Immature natural killer cell (primary cell): ENCODE measurements around the gene BICD2. TPM values are rescaled to one million over a fixed set of nuclear protein-coding genes. Genes with fewer than 3 reads are reported as not detected.
A peak's percentile ranks its signal among the peaks of the same experiment; 100 is the strongest.

Source experiments
- DNase-seq, 3 donors: peaks; one replicate each; pipeline ENCODE4 v3.0.0; 2022; ENCODE audit warnings: mixed read lengths in 1 of 3
- H3K27ac Mint-ChIP-seq, 6 donors: one replicate each; pipeline ENCODE4 v1.8.0; 2020; ENCODE audit warnings: mixed read lengths in 6 of 6, mild to moderate bottlenecking in 5 of 6, inconsistent platforms in 4 of 6, moderate library complexity in 3 of 6
- H3K27me3 Mint-ChIP-seq, 3 donors: one replicate each; pipeline ENCODE4 v1.8.0; 2020 to 2021; ENCODE audit warnings: low read depth in 3 of 3, mild to moderate bottlenecking in 3 of 3, mixed read lengths in 3 of 3, moderate library complexity in 3 of 3, inconsistent platforms in 1 of 3
- H3K36me3 Mint-ChIP-seq, 3 donors: one replicate each; pipeline ENCODE4 v1.8.0; 2020; ENCODE audit warnings: mixed read lengths in 3 of 3, inconsistent platforms in 2 of 3, mild to moderate bottlenecking in 2 of 3
- H3K4me1 Mint-ChIP-seq, 2 donors: one replicate each; pipeline ENCODE4 v1.8.0; 2020; ENCODE audit warnings: inconsistent platforms in 2 of 2, mild to moderate bottlenecking in 2 of 2, mixed read lengths in 2 of 2, moderate library complexity in 1 of 2
- H3K4me3 Mint-ChIP-seq, 5 donors: one replicate each; pipeline ENCODE4 v1.8.0; 2020; ENCODE audit warnings: mild to moderate bottlenecking in 5 of 5, mixed read lengths in 5 of 5, inconsistent platforms in 3 of 5, moderate library complexity in 3 of 5
- H3K9me3 Mint-ChIP-seq, 6 donors: one replicate each; pipeline ENCODE4 v1.8.0; 2020; ENCODE audit warnings: mild to moderate bottlenecking in 6 of 6, mixed read lengths in 6 of 6, inconsistent platforms in 4 of 6, moderate library complexity in 3 of 6
- polyA plus RNA-seq, 3 donors: library from polyadenylated mRNA; unstranded; fragments of 300-500 nt; fragmentation: Illumina TruSeq; gene quantifications; one replicate each; pipeline ENCODE4 v1.2.3, GENCODE V29; 2021

BICD2 gene
- polyA plus RNA-seq, 3 donors from 2014 or later: 5.8 to 26.8 (median 8.0) TPM

- peaks cover 10 to 27% (median 11%) of the 10 kb centered on the region in 3 donors for H3K36me3 Mint-ChIP-seq
- H3K4me1 Mint-ChIP-seq: peaks cover 28 to 35% of the 10 kb centered on the region in 2 donors
- peak; percentile 58 to 66 (median 59) for DNase-seq
- peak overlapping the region in 1 of 6 donors; percentile 64 for H3K27ac Mint-ChIP-seq
- peaks cover 0 to 1% (median 0%) of the 10 kb centered on the region in 3 donors for H3K27me3 Mint-ChIP-seq
- H3K4me3 Mint-ChIP-seq: no peak overlapping the region
- H3K9me3 Mint-ChIP-seq: no peaks in the 10 kb centered on the region
Measured at GRCh38 chr9:92716557-92716956, 48.1 kb downstream of the BICD2 start.

- Mint-ChIP-seq H3K27ac (no peak overlapping the region), H3K9me3 (no peaks in the 10 kb centered on the region), H3K36me3 (peaks cover 9 to 27% (median 10%) of the 10 kb centered on the region in 3 donors), H3K4me1 (peaks cover 24 to 32% of the 10 kb centered on the region in 2 donors), H3K27me3 (peaks cover 0 to 1% (median 0%) of the 10 kb centered on the region in 3 donors), H3K4me3 (no peak overlapping the region)
- DNase-seq: no peak
Measured at GRCh38 chr9:92715488-92716231, 49.0 kb downstream of the BICD2 start.

- no peak overlapping the region for H3K27ac Mint-ChIP-seq
- H3K4me3 Mint-ChIP-seq: no peak overlapping the region
- no peak for DNase-seq
- H3K36me3 Mint-ChIP-seq: peaks cover 5 to 24% (median 7%) of the 10 kb centered on the region in 3 donors
- peaks cover 20 to 25% of the 10 kb centered on the region in 2 donors for H3K4me1 Mint-ChIP-seq
- peaks cover 0 to 1% (median 0%) of the 10 kb centered on the region in 3 donors for H3K27me3 Mint-ChIP-seq
- no peaks in the 10 kb centered on the region for H3K9me3 Mint-ChIP-seq
Measured at GRCh38 chr9:92714787-92715487, 49.7 kb downstream of the BICD2 start.

GRCh38 chr9:92714016-92714415 lies 50.6 kb downstream of the BICD2 start:
- H3K27me3 Mint-ChIP-seq: peaks cover 0 to 1% (median 0%) of the 10 kb centered on the region in 3 donors
- no peaks in the 10 kb centered on the region for H3K9me3 Mint-ChIP-seq
- peaks cover 3 to 21% (median 7%) of the 10 kb centered on the region in 3 donors for H3K36me3 Mint-ChIP-seq
- H3K4me3 Mint-ChIP-seq: no peak overlapping the region
- DNase-seq: no peak
- H3K4me1 Mint-ChIP-seq: peaks cover 19 to 24% of the 10 kb centered on the region in 2 donors
- no peak overlapping the region for H3K27ac Mint-ChIP-seq

- Mint-ChIP-seq H3K4me3 (no peak overlapping the region), H3K27me3 (peaks cover 0 to 1% (median 0%) of the 10 kb centered on the region in 3 donors)
- no peak for DNase-seq
Measured at GRCh38 chr9:92713528-92713927, 51.1 kb downstream of the BICD2 start.

GRCh38 chr9:92712767-92713166 lies 51.9 kb downstream of the BICD2 start:
- Mint-ChIP-seq H3K9me3 (no peaks in the 10 kb centered on the region), H3K27me3 (peaks cover 0 to 1% (median 0%) of the 10 kb centered on the region in 3 donors), H3K4me1 (peaks cover 18 to 24% of the 10 kb centered on the region in 2 donors), H3K4me3 (peak overlapping the region in 1 of 5 donors; percentile 42), H3K36me3 (peaks cover 3 to 21% (median 7%) of the 10 kb centered on the region in 3 donors), H3K27ac (peak overlapping the region; percentile 23 to 91 (median 86))
- DNase-seq: no peak

More at GRCh38 chr9:92713528-92713927, 51.1 kb downstream of the BICD2 start:
- Mint-ChIP-seq H3K36me3 (peaks cover 3 to 21% (median 7%) of the 10 kb centered on the region in 3 donors), H3K4me1 (peaks cover 19 to 24% of the 10 kb centered on the region in 2 donors), H3K9me3 (no peaks in the 10 kb centered on the region), H3K27ac (peak overlapping the region in 2 of 6 donors; percentile 11 to 66)

- H3K4me1 Mint-ChIP-seq: peaks cover 18 to 24% of the 10 kb centered on the region in 2 donors
- peak overlapping the region; percentile 83 to 91 (median 90) for H3K27ac Mint-ChIP-seq
- peaks cover 3 to 21% (median 7%) of the 10 kb centered on the region in 3 donors for H3K36me3 Mint-ChIP-seq
- H3K4me3 Mint-ChIP-seq: peak overlapping the region; percentile 56 to 75 (median 67)
- peaks cover 0 to 1% (median 0%) of the 10 kb centered on the region in 3 donors for H3K27me3 Mint-ChIP-seq
- H3K9me3 Mint-ChIP-seq: no peaks in the 10 kb centered on the region
- no peak for DNase-seq
Measured at GRCh38 chr9:92711844-92712243, 52.8 kb downstream of the BICD2 start.

GRCh38 chr9:92711146-92711545 lies 53.5 kb downstream of the BICD2 start:
- H3K27ac Mint-ChIP-seq: peak overlapping the region; percentile 53 to 83 (median 66)
- DNase-seq: no peak
- H3K36me3 Mint-ChIP-seq: peaks cover 3 to 21% (median 7%) of the 10 kb centered on the region in 3 donors
- no peaks in the 10 kb centered on the region for H3K9me3 Mint-ChIP-seq
- H3K4me1 Mint-ChIP-seq: peaks cover 16 to 24% of the 10 kb centered on the region in 2 donors
- no peak overlapping the region for H3K4me3 Mint-ChIP-seq
- H3K27me3 Mint-ChIP-seq: peaks cover 0 to 1% (median 0%) of the 10 kb centered on the region in 3 donors

- peaks cover 16 to 24% of the 10 kb centered on the region in 2 donors for H3K4me1 Mint-ChIP-seq
- H3K9me3 Mint-ChIP-seq: no peaks in the 10 kb centered on the region
- H3K4me3 Mint-ChIP-seq: no peak overlapping the region
- H3K27me3 Mint-ChIP-seq: peaks cover 0 to 1% (median 0%) of the 10 kb centered on the region in 3 donors
- H3K36me3 Mint-ChIP-seq: peaks cover 3 to 21% (median 7%) of the 10 kb centered on the region in 3 donors
- H3K27ac Mint-ChIP-seq: peak overlapping the region in 4 of 6 donors; percentile 8 to 68 (median 34)
- no peak for DNase-seq
Measured at GRCh38 chr9:92710368-92710767, 54.3 kb downstream of the BICD2 start.

GRCh38 chr9:92709954-92710353 lies 54.7 kb downstream of the BICD2 start:
- H3K4me1 Mint-ChIP-seq: peaks cover 16 to 24% of the 10 kb centered on the region in 2 donors
- H3K9me3 Mint-ChIP-seq: no peaks in the 10 kb centered on the region
- peaks cover 3 to 21% (median 7%) of the 10 kb centered on the region in 3 donors for H3K36me3 Mint-ChIP-seq
- peak overlapping the region in 2 of 6 donors; percentile 69 to 79 for H3K27ac Mint-ChIP-seq
- peaks cover 0 to 1% (median 0%) of the 10 kb centered on the region in 3 donors for H3K27me3 Mint-ChIP-seq
- no peak for DNase-seq
- H3K4me3 Mint-ChIP-seq: no peak overlapping the region

GRCh38 chr9:92709240-92709639 lies 55.4 kb downstream of the BICD2 start:
- Mint-ChIP-seq H3K9me3 (no peaks in the 10 kb centered on the region), H3K36me3 (peaks cover 3 to 18% (median 7%) of the 10 kb centered on the region in 3 donors), H3K27me3 (peaks cover 0 to 1% (median 0%) of the 10 kb centered on the region in 3 donors), H3K27ac (peak overlapping the region in 2 of 6 donors; percentile 5 to 69), H3K4me3 (no peak overlapping the region), H3K4me1 (peaks cover 16 to 24% of the 10 kb centered on the region in 2 donors)
- no peak for DNase-seq

- H3K27me3 Mint-ChIP-seq: peaks cover 0 to 3% (median 0%) of the 10 kb centered on the region in 3 donors
- no peak for DNase-seq
- H3K27ac Mint-ChIP-seq: peak overlapping the region in 1 of 6 donors; percentile 63
- no peak overlapping the region for H3K4me3 Mint-ChIP-seq
- peaks cover 12 to 16% of the 10 kb centered on the region in 2 donors for H3K4me1 Mint-ChIP-seq
- peaks cover 0 to 8% (median 3%) of the 10 kb centered on the region in 3 donors for H3K36me3 Mint-ChIP-seq
- H3K9me3 Mint-ChIP-seq: no peaks in the 10 kb centered on the region
Measured at GRCh38 chr9:92707530-92707929, 57.1 kb downstream of the BICD2 start.

- Mint-ChIP-seq H3K27me3 (peaks cover 0 to 2% (median 0%) of the 10 kb centered on the region in 3 donors), H3K9me3 (no peaks in the 10 kb centered on the region), H3K36me3 (peaks cover 0 to 10% (median 8%) of the 10 kb centered on the region in 3 donors), H3K4me1 (peaks cover 2 to 5% of the 10 kb centered on the region in 2 donors), H3K27ac (peak overlapping the region in 1 of 6 donors; percentile 30), H3K4me3 (no peak overlapping the region)
- DNase-seq: peak in 1 of 3 donors; percentile 29
Measured at GRCh38 chr9:92706218-92706940, 58.3 kb downstream of the BICD2 start.
